AG04449 (cell line): Measurements from ENCODE around the gene CALHM3.

Experiments
- CTCF ChIA-PET: fragments of 350-600 bp; formaldehyde crosslinking; extraction: SDS; loops from one replicate; lab custom pipeline; 2021; ENCODE audit warnings: antibody characterized with exemption; lab: Yijun Ruan, JAX
- POLR2A ChIA-PET: fragments of 400-600, 350-600 bp; formaldehyde crosslinking; extraction: SDS; loops from one replicate; lab custom pipeline; 2020; ENCODE audit warnings: antibody characterized with exemption, inconsistent platforms; lab: Yijun Ruan, JAX
- DNase-seq: peaks from one replicate; pipeline ENCODE4 v3.0.0-alpha.2; 2010; ENCODE audit warnings: low read depth, low spot score
- H3K4me3 ChIP-seq: 2 replicates; pipeline ENCODE4 v1.5.1; 2011; ENCODE audit warnings: low read depth, mild to moderate bottlenecking, control low read depth, low read length
- TF ChIP-seq, protein P1 (sequence below): IDR thresholded peaks from one replicate; pipeline ENCODE4 v1.5.1; 2011; ENCODE audit warnings: mild to moderate bottlenecking, moderate library complexity, low read length, control low read depth, inconsistent platforms; ENCODE audit not compliant: insufficient read depth; ENCODE audit errors: missing control alignments

The CALHM3 gene

DNA sequence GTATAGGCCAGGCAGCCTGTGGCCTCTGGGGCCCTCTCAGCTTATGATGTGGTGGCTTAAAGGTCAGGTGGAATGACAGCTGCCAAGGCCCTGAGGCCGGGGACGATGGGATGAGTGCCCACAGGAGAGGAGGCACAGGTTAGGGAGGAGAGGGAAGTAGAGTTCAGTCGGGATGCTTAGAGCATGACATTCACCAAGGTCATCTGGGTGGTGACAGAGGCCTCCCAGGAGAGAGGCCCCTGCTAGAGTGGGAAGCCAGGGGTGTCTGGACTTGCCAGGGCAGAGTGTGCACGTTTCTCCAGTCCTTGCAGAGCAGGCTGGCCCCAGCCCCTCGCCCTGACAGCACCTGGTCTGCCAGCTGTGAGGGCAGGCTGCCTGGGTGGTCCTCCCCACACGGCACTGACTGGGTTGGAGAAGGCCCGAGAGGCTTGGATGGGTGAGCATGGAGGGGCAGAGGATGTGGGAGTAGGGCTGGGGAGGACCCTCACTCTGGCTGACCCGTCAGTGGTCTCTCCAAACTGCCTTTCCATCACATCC lies 21.8 kb downstream of the CALHM3 start:
- ChIA-PET POLR2A (no interaction called here), CTCF (interaction anchor here (0.6 to 1.3 kb wide), 2 partner anchors 28 to 31 kb away, joined by 3 to 4 read pairs; no protein-coding TSS in a partner anchor)
- no peak for DNase-seq
- TF ChIP-seq, protein P1, sequence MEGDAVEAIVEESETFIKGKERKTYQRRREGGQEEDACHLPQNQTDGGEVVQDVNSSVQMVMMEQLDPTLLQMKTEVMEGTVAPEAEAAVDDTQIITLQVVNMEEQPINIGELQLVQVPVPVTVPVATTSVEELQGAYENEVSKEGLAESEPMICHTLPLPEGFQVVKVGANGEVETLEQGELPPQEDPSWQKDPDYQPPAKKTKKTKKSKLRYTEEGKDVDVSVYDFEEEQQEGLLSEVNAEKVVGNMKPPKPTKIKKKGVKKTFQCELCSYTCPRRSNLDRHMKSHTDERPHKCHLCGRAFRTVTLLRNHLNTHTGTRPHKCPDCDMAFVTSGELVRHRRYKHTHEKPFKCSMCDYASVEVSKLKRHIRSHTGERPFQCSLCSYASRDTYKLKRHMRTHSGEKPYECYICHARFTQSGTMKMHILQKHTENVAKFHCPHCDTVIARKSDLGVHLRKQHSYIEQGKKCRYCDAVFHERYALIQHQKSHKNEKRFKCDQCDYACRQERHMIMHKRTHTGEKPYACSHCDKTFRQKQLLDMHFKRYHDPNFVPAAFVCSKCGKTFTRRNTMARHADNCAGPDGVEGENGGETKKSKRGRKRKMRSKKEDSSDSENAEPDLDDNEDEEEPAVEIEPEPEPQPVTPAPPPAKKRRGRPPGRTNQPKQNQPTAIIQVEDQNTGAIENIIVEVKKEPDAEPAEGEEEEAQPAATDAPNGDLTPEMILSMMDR: no peak
- no peak overlapping the region for H3K4me3 ChIP-seq

DNA sequence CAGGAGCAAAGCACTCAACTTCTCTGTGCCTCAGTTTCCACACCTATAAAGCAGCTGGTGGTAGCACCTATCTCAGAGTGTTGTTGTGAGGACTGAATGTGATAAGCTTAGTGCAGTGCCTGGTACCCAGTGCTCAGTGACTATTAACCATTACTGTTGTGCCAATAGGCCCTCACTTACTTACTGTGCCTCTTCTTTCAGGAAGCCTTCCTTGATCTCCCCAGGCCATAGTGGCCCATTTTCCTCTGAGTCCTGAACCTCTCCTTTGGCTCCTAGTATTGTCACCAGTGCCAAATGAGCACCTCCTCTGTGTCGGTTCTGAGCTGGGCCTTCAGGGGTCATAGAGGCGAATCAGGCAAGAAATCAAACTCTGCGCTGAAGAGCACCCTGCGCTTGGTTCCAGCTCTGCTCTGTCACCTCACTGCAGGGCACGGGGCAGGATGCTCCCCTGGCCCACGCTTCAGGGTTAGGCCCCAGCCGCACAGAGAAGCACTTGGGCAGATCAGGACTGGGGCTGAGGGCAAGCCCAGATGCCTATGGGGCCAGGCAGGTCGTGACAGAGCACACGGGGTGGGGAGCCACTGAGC lies 22.9 kb downstream of the CALHM3 start:
- no peak for DNase-seq
- CTCF ChIA-PET: interaction anchor here (0.9 to 1.4 kb wide), 4 partner anchors 13 to 29 kb away, joined by 3 to 4 read pairs (median 4); no protein-coding TSS in a partner anchor
- no peak overlapping the region for H3K4me3 ChIP-seq
- TF ChIP-seq, protein P1: no peak
- POLR2A ChIA-PET: no interaction called here

DNA sequence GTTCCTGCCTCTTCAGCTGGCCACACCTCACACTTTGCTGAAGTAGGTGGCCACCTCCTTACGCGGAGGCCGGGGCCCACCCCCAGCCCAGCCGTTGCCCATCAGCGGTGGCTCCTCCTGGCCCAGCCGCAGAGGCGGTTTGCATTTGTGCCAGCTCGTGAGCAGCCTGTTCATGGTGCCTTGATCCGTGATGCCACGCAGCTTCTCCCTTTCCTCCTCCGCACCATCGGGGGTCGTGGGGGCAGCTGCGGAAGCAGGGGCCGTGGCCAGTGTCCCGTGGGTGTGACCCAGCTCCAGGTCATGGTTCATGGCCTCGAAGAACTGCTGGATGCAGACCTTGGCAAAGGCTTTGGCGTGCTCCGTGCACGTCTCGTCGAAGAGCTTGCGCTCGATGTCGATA lies 23.8 kb downstream of the CALHM3 start:
- TF ChIP-seq, protein P1: no peak
- POLR2A ChIA-PET: no interaction called here
- CTCF ChIA-PET: interaction anchor here (0.9 to 1.4 kb wide), 3 partner anchors 14 to 27 kb away, joined by 3 to 4 read pairs (median 4); no protein-coding TSS in a partner anchor
- no peak overlapping the region for H3K4me3 ChIP-seq
- DNase-seq: no peak

DNA sequence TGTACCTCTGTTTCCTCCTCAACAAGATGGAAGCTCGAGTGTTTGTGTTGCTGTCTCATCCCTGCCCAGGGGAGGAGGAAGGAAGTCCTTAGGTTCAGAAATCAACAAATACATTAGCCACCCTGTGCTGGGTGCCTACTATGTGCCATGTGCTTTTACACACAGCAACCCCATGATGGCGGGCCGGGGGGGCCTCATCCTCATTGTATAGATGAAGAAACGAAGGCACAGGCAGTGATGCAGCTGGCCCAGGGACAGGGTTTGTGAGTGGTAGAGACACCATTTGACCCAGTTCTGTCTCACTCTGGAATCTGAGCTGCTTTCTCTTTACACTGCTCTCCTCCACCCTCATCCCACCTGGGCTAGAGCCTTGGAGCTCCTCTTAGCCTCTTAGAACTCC lies 25.0 kb downstream of the CALHM3 start:
- no peak for DNase-seq
- POLR2A ChIA-PET: no interaction called here
- CTCF ChIA-PET: interaction anchor here (1.1 to 6.8 kb wide), 2 partner anchors 27 to 31 kb away, joined by 3 to 84 read pairs; no protein-coding TSS in a partner anchor
- TF ChIP-seq, protein P1: no peak
- no peak overlapping the region for H3K4me3 ChIP-seq

DNA sequence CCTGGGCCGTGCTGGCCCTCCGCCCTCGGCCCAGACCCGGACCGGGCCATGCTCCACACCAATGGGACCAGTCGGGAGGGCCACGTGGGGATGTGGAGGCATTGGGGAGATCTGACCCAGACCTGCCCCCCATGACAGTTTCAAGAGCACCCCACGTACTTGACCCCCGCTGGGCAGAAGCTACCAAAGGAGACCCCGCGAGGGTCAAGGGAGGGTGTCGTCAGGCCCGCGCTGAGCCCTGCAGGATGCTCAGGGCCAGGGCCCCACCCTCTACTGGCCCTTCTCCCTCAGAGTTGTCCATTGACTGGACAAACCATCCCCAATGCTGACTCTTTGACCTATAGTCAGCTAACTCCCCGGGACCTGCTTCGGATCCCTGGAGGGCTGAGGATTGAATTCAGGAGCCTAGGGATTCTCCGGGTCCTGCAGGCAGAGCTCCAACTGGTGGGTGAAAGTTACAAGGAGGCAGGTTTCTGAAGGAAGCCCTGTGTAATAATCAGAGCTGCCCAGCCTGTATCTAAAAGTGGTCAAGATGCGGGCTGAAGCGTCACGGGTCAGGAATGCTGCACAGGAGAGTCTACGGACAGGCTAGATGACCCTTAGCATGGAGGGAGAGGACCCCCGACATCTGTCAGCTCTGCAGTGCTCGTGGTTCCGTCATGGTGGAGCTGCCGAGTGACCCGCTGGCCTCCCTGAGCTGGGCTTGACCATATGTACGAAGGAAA lies 26.4 kb downstream of the CALHM3 start:
- no peak for DNase-seq
- POLR2A ChIA-PET: interaction anchor here (0.6 kb wide), 1 partner anchor 50 kb away, joined by 3 read pairs; no protein-coding TSS in a partner anchor
- H3K4me3 ChIP-seq: peak overlapping the region; percentile 77
- TF ChIP-seq, protein P1: no peak
- CTCF ChIA-PET: interaction anchor here (0.6 to 6.8 kb wide), 8 partner anchors 10 to 117 kb away, joined by 3 to 84 read pairs (median 4); no protein-coding TSS in a partner anchor
